K562 (cell line): Measurements from ENCODE around the gene KCNK3.
A peak's percentile ranks its signal among the peaks of the same experiment; 100 is the strongest.

Experiments used
- ATF6 ChIP-seq: sonication (generic); formaldehyde crosslinking; IDR thresholded peaks from 2 replicates; pipeline ENCODE4 v1.4.0; 2020; ENCODE audit warnings: mild to moderate bottlenecking, missing genetic modification reagents
- BRCA1 ChIP-seq, 2 experiments: fragments of 450-650 bp in 1 of 2; sonication (generic) in 1 of 2; formaldehyde crosslinking in 1 of 2; IDR thresholded peaks; 2 replicates each; pipeline versions ENCODE4 v1.5.0 to v1.6.1; 2017 to 2020; ENCODE audit warnings: mild to moderate bottlenecking in 1 of 2, missing genetic modification reagents in 1 of 2
- CHD1 ChIP-seq: fragments of 200-600 bp; sonication (generic); IDR thresholded peaks from one replicate; pipeline ENCODE4 v1.6.1; 2012; ENCODE audit warnings: mild to moderate bottlenecking, moderate library complexity, low read length, inconsistent platforms
- CTCF ChIP-seq, 3 experiments: IDR thresholded peaks in 2 of 3; conservative IDR thresholded peaks in 1 of 3; 2 replicates each; pipeline ENCODE4 v1.5.1; 2011 to 2012; ENCODE audit warnings: low read length in 3 of 3, mild to moderate bottlenecking in 3 of 3, control low read depth in 2 of 3, improper control_type of control experiment in 1 of 3, inconsistent platforms in 1 of 3, low read depth in 1 of 3, mixed read lengths in 1 of 3, moderate library complexity in 1 of 3; ENCODE audit not compliant: insufficient read depth in 2 of 3
- E2F3 ChIP-seq: fragments of 250-450 bp; sonication (Bioruptor Pico); IDR thresholded peaks from 2 replicates; pipeline ENCODE4 v1.4.0; 2020; ENCODE audit warnings: mild to moderate bottlenecking
- HNRNPK ChIP-seq: fragments of 200-400 bp; formaldehyde crosslinking; IDR thresholded peaks from one replicate; pipeline ENCODE4 v1.6.1; 2018; ENCODE audit warnings: mild to moderate bottlenecking, low read depth, low read length; ENCODE audit not compliant: poor library complexity, severe bottlenecking
- JUNB ChIP-seq: fragments of 450-650 bp; formaldehyde crosslinking; conservative IDR thresholded peaks from 2 replicates; pipeline ENCODE4 v1.4.0; 2020; ENCODE audit warnings: mild to moderate bottlenecking
- NONO ChIP-seq, 2 experiments: fragments of 200-400 bp in 1 of 2; fragments of 450-650 bp in 1 of 2; formaldehyde crosslinking in 1 of 2; IDR thresholded peaks; 2 replicates each; pipeline ENCODE4 v1.6.1; 2017; ENCODE audit warnings: low read depth in 2 of 2, mild to moderate bottlenecking in 2 of 2, moderate library complexity in 2 of 2, low read length in 1 of 2
- PHB2 ChIP-seq: fragments of 450-650 bp; IDR thresholded peaks from 2 replicates; pipeline ENCODE4 v1.6.1; 2017; ENCODE audit warnings: low read depth

- TF ChIP-seq ATF6 (no peak), CTCF (IDR thresholded peaks at IDR 0.05 in 2 of 3, conservative IDR thresholded peaks at IDR 0.05 in 1 of 3; ENCODE audit: insufficient read depth in 2 of 3, low read depth in 1 of 3, low read length in 3 of 3) (peak; percentile 91 to 96 (median 92)), CHD1 (no peak), NONO (IDR thresholded peaks at IDR 0.05; ENCODE audit: low read depth in 2 of 2, low read length in 1 of 2) (no peak), JUNB (no peak), BRCA1 (IDR thresholded peaks at IDR 0.05) (no peak), BRCA1 (CRISPR knock-in tag; IDR thresholded peaks at IDR 0.05) (no peak), PHB2 (no peak), HNRNPK (no peak), E2F3 (CRISPR knock-in tag) (no peak)
Measured at GRCh38 chr2:26745609-26746327, 53.2 kb downstream of the KCNK3 start.
